PC-9 (cell line): ENCODE measurements around the gene PTGFRN.

Experiments
- CTCF ChIP-seq: fragments of 200-600 bp; sonication (generic); conservative IDR thresholded peaks from 2 replicates; pipeline ENCODE4 v1.6.1; 2017; ENCODE audit warnings: mixed run types, antibody characterized with exemption, mild to moderate bottlenecking, moderate library complexity
- EZH2 ChIP-seq: fragments of 200-600 bp; sonication (generic); IDR thresholded peaks from 2 replicates; pipeline ENCODE4 v1.8.0; 2017; ENCODE audit warnings: antibody characterized with exemption, low read depth

GRCh38 chr1:116994411-116994810 is 84.7 kb downstream of the PTGFRN start:
- no peak for TF ChIP-seq EZH2
- TF ChIP-seq CTCF, result no peak
